K562 (cell line): ENCODE data around the gene FBN1.

ENCODE experiments used
- GATA2 ChIP-seq: sonication (generic); formaldehyde crosslinking; IDR thresholded peaks from 2 replicates; pipeline ENCODE4 v1.4.0; 2020; ENCODE audit warnings: mild to moderate bottlenecking, missing genetic modification reagents
- LARP7 ChIP-seq: fragments of 450-650 bp; IDR thresholded peaks from 2 replicates; pipeline ENCODE4 v1.6.1; 2016
- POLR2A ChIP-seq: fragments of 450-650 bp; conservative IDR thresholded peaks from 2 replicates; pipeline ENCODE4 v1.6.1; 2016
- POLR3A ChIP-seq: IDR thresholded peaks from 2 replicates; pipeline ENCODE4 v1.6.1; 2011; ENCODE audit warnings: borderline replicate concordance, mild to moderate bottlenecking, moderate library complexity; ENCODE audit not compliant: insufficient read length, insufficient read depth; ENCODE audit errors: extremely low read depth
- RAD21 ChIP-seq, 2 experiments: fragments of 250-450 bp in 1 of 2; fragments of 450-650 bp in 1 of 2; sonication (Bioruptor Pico) in 1 of 2; formaldehyde crosslinking in 1 of 2; IDR thresholded peaks in 1 of 2; conservative IDR thresholded peaks in 1 of 2; 2 replicates each; pipeline versions ENCODE4 v1.4.0 to v1.8.0; 2020 to 2022; ENCODE audit warnings: mild to moderate bottlenecking in 2 of 2, moderate library complexity in 1 of 2
- ZNF121 ChIP-seq: sonication (generic); formaldehyde crosslinking; conservative IDR thresholded peaks from 2 replicates; pipeline ENCODE4 v1.8.0; 2022; ENCODE audit warnings: missing genetic modification reagents

DNA sequence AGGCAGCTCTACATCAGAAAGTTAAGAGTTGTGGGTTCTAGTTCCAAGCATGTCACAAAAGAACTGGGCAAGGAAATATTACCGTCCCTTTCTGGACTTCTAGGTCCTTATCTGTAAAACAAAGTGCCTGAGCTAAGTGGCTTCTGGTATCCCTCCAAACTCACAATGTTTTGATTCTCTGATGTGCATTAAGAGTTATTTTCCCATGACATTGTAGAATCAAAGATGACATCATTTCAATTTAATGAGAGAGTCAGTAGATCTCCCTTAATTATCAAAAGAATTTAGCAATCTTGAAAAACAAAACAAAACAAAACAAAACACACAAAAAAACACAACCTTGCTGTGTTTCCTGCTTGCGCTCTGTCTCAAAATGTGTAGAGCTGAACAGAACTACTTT, 225.6 kb downstream of the FBN1 start:
- TF ChIP-seq ZNF121 (CRISPR knock-in tag) (no peak), LARP7 (no peak), GATA2 (no peak), RAD21 (CRISPR knock-in tag; conservative IDR thresholded peaks at IDR 0.05 in 1 of 2, IDR thresholded peaks at IDR 0.05 in 1 of 2) (no peak), POLR3A (no peak), POLR2A (no peak)
